Endothelial cell of umbilical vein (primary cell): ENCODE data around the gene KCNN3. TPM values are rescaled to one million over a fixed set of nuclear protein-coding genes. Genes with fewer than 3 reads are reported as not detected.

Experiments used
- BruUV-seq: library from RNA; stranded (reverse); fragments of 400-500 nt; replicated peaks from 2 replicates; lab custom pipeline; 2021; lab: Mats Ljungman, UMichigan
- CTCF ChIA-PET: fragments of 300-600, 350-600 bp; sonication (Branson Sonifier 250); formaldehyde crosslinking; loops from one replicate; lab custom pipeline; 2021; ENCODE audit warnings: antibody characterized with exemption, inconsistent platforms; lab: Charles Lee
- POLR2A ChIA-PET: fragments of 300-600, 350-600 bp; sonication (Branson Sonifier 250); formaldehyde crosslinking; loops from one replicate; lab custom pipeline; 2021; ENCODE audit warnings: antibody characterized with exemption, inconsistent platforms; lab: Charles Lee
- DNase-seq: peaks from one replicate; pipeline ENCODE4 v3.0.0-alpha.2; 2011; ENCODE audit warnings: low read depth, low spot score
- FAIRE-seq: peaks from 2 replicates; lab custom pipeline; 2011; peaks lifted over from hg19 to GRCh38; lab: Jason Lieb, UNC
- H2AFZ ChIP-seq: 2 replicates; pipeline ENCODE4 v1.6.0; 2012; ENCODE audit warnings: low read depth, low read length, control low read depth, inconsistent platforms
- H3K27ac ChIP-seq: 2 replicates; pipeline ENCODE4 v1.5.1; 2011; ENCODE audit warnings: low read depth, mild to moderate bottlenecking, control low read depth, low read length, moderate library complexity; ENCODE audit not compliant: insufficient read depth
- H3K27me3 ChIP-seq, 2 experiments: 2 replicates each; pipeline versions ENCODE4 v1.6.0 to v1.6.1; 2011; ENCODE audit warnings: low read length in 2 of 2, mixed read lengths in 1 of 2; ENCODE audit not compliant: control insufficient read depth in 2 of 2, insufficient read depth in 2 of 2
- H3K36me3 ChIP-seq, 2 experiments: 2 replicates in 1 of 2; 3 replicates in 1 of 2; pipeline ENCODE4 v1.5.1; 2011; ENCODE audit warnings: low read length in 2 of 2, mild to moderate bottlenecking in 1 of 2, moderate library complexity in 1 of 2; ENCODE audit not compliant: control insufficient read depth in 2 of 2, insufficient read depth in 2 of 2; ENCODE audit errors: extremely low read depth in 1 of 2
- H3K4me1 ChIP-seq: 3 replicates; pipeline ENCODE4 v1.5.1; 2011; ENCODE audit warnings: mild to moderate bottlenecking, low read length; ENCODE audit not compliant: control insufficient read depth, insufficient read depth; ENCODE audit errors: extremely low read depth
- H3K4me2 ChIP-seq: 2 replicates; pipeline ENCODE4 v1.6.1; 2011; ENCODE audit warnings: low read length, control low read depth, mixed read lengths; ENCODE audit not compliant: insufficient read depth
- H3K4me3 ChIP-seq, 3 experiments: fragments of 200-600 bp in 1 of 3; sonication (generic), shearing (Covaris generic) in 1 of 3; replicated peaks in 1 of 3; 2 replicates each; pipeline ENCODE4 v1.5.1; 2011 to 2016; ENCODE audit warnings: control low read depth in 3 of 3, low read length in 3 of 3, mild to moderate bottlenecking in 2 of 3, inconsistent platforms in 1 of 3, low read depth in 1 of 3, moderate library complexity in 1 of 3; ENCODE audit not compliant: insufficient read depth in 1 of 3
- H3K79me2 ChIP-seq: 2 replicates; pipeline ENCODE4 v1.6.0; 2012; ENCODE audit warnings: low read length, inconsistent platforms; ENCODE audit not compliant: control insufficient read depth, insufficient read depth
- H3K9ac ChIP-seq: replicated peaks from 2 replicates; pipeline ENCODE3; 2011; ENCODE audit warnings: low read length, control low read depth; ENCODE audit not compliant: insufficient read depth; ENCODE audit errors: extremely low read depth
- H3K9me1 ChIP-seq: replicated peaks from 3 replicates; pipeline ENCODE4 v1.6.0; 2011; ENCODE audit warnings: mild to moderate bottlenecking, low read length; ENCODE audit not compliant: control insufficient read depth, insufficient read depth; ENCODE audit errors: extremely low read depth
- H3K9me3 ChIP-seq: replicated peaks from 2 replicates; pipeline ENCODE4 v1.5.1; 2012; ENCODE audit warnings: low read length, inconsistent platforms; ENCODE audit not compliant: control insufficient read depth, insufficient read depth
- H4K20me1 ChIP-seq: replicated peaks from 2 replicates; pipeline ENCODE3; 2011; ENCODE audit warnings: mild to moderate bottlenecking, low read length; ENCODE audit not compliant: control insufficient read depth, insufficient read depth; ENCODE audit errors: extremely low read depth
- EZH2 ChIP-seq: IDR thresholded peaks from 2 replicates; pipeline ENCODE4 v1.6.1; 2012; ENCODE audit warnings: borderline replicate concordance, low read depth, mild to moderate bottlenecking, moderate library complexity, low read length, inconsistent platforms; ENCODE audit not compliant: severe bottlenecking
- FOS ChIP-seq: IDR thresholded peaks from 2 replicates; pipeline ENCODE4 v1.6.1; 2011; ENCODE audit warnings: mild to moderate bottlenecking, low read length, moderate library complexity, borderline replicate concordance; ENCODE audit not compliant: insufficient read depth
- GATA2 ChIP-seq: IDR thresholded peaks from 2 replicates; pipeline ENCODE4 v1.7.0; 2011; ENCODE audit warnings: low read depth, mild to moderate bottlenecking, moderate library complexity, mixed read lengths, low read length; ENCODE audit not compliant: insufficient read length, insufficient read depth
- JUN ChIP-seq: IDR thresholded peaks from 2 replicates; pipeline ENCODE4 v1.6.1; 2011; ENCODE audit warnings: borderline replicate concordance, low read depth; ENCODE audit not compliant: insufficient read length, insufficient read depth
- MYC ChIP-seq: IDR thresholded peaks from one replicate; pipeline ENCODE4 v1.6.1; 2011; ENCODE audit warnings: mild to moderate bottlenecking, low read depth, low read length
- POLR2A ChIP-seq: IDR thresholded peaks from 2 replicates; pipeline ENCODE4 v1.6.1; 2012; ENCODE audit warnings: low read depth, mild to moderate bottlenecking, control low read depth, low read length
- POLR2AphosphoS5 ChIP-seq: IDR thresholded peaks from 2 replicates; pipeline ENCODE4 v1.6.1; 2012; ENCODE audit warnings: low read depth, mild to moderate bottlenecking, control low read depth, low read length, moderate library complexity; ENCODE audit not compliant: insufficient read depth
- dilution Hi-C: fragments of 300-500 bp; cut with MboI; formaldehyde crosslinking; loops from one replicate; pipeline ENCODE4 v1.15.0; 2019; ENCODE audit warnings: low sequenced_read_pairs; ENCODE audit not compliant: extremely low pct_ligation_motif_present
- intact Hi-C: fragments of 100-400 bp; cut with micrococcal nuclease; formaldehyde crosslinking; loops from one replicate; pipeline ENCODE4 v1.10.0; 2022
- polyA plus RNA-seq, 4 experiments: library from polyadenylated mRNA; depleted of rRNA in 3 of 4; stranded (reverse) in 3 of 4; unstranded in 1 of 4; fragments of >200 nt; gene quantifications; 2 replicates each; pipeline versions ENCODE4 v1.2.1 to v1.2.3, GENCODE V29; 2011 to 2012; ENCODE audit warnings: missing spikeins in 1 of 4
- total RNA-seq: library from RNA; stranded (reverse); gene quantifications from 2 replicates; pipeline ENCODE4 v1.2.3, GENCODE V29; 2021
- TF ChIP-seq, protein P1 (sequence below), 2 donors: IDR thresholded peaks; 1 replicate in 1 of 2; 2 replicates in 1 of 2; pipeline ENCODE4 v1.5.1; 2011; ENCODE audit warnings: low read length in 2 of 2, mild to moderate bottlenecking in 2 of 2, moderate library complexity in 2 of 2, control low read depth in 1 of 2, inconsistent platforms in 1 of 2, low read depth in 1 of 2; ENCODE audit not compliant: insufficient read depth in 1 of 2; ENCODE audit errors: extremely low read depth in 1 of 2
- TF ChIP-seq, protein P2 (sequence below): IDR thresholded peaks from 2 replicates; pipeline ENCODE4 v1.6.1; 2011; ENCODE audit not compliant: insufficient read depth, insufficient read length

Gene KCNN3
- total and polyA plus RNA-seq, 2 donors (not counting 3 experiments of a cell fraction or from before 2014, with no cell fraction given) = 0.91 to 1.1 TPM

DNA sequence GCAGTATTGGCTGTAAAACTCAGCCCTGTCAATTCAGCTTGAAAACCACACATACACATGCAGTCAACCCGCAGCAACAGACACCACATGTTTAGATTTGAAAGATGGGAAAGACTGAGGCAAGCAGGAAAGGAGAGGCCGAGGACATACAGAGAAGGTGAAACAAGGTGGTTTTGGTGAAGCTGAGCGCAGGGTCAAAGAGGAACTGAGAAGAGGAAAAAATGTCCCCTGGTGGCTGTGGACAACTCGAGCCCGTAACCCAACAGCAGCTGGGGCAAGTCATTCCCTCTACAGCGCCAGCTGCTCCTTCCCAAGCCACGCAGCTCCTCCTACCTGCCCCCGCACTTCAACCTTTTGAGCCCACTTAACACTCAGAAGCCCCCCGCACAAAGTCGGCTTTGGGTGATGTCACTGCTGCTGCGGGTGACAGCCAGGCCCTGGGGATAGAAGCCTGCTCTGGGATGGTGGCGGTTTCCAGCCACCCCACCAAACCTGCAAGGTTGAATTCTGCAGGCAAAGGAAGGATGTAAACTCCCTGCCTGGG is 63.0 kb downstream of the KCNN3 start:
- H3K27ac ChIP-seq = no peak overlapping the region
- no peak overlapping the region for H3K9ac ChIP-seq
- peaks cover 9% of the 10 kb centered on the region for H3K4me1 ChIP-seq
- H3K27me3 ChIP-seq = peaks cover 0 to 15% of the 10 kb centered on the region in 2 experiments
- H2AFZ ChIP-seq = no peak overlapping the region
- no peak for TF ChIP-seq EZH2
- no peak for TF ChIP-seq JUN
- no peak for TF ChIP-seq MYC
- DNase-seq = no peak
- intact Hi-C loops = no loop called here
- H3K4me2 ChIP-seq = no peak overlapping the region
- FAIRE-seq = no peak
- no peaks in the 10 kb centered on the region for H3K79me2 ChIP-seq
- BruUV-seq = no TSS peak
- H3K36me3 ChIP-seq = no peaks in the 10 kb centered on the region
- ChIA-PET CTCF (interaction anchor here (1.2 kb wide), 1 partner anchor 248 kb away, joined by 3 read pairs; no protein-coding TSS in a partner anchor), POLR2A (interaction anchor here (0.6 kb wide), 1 partner anchor 162 kb away, joined by 3 read pairs; no protein-coding TSS in a partner anchor)
- dilution Hi-C loops = no loop called here
- no peaks in the 10 kb centered on the region for H3K9me1 ChIP-seq
- H3K9me3 ChIP-seq = no peaks in the 10 kb centered on the region
- H3K4me3 ChIP-seq = no peak overlapping the region
- no peaks in the 10 kb centered on the region for H4K20me1 ChIP-seq

DNA sequence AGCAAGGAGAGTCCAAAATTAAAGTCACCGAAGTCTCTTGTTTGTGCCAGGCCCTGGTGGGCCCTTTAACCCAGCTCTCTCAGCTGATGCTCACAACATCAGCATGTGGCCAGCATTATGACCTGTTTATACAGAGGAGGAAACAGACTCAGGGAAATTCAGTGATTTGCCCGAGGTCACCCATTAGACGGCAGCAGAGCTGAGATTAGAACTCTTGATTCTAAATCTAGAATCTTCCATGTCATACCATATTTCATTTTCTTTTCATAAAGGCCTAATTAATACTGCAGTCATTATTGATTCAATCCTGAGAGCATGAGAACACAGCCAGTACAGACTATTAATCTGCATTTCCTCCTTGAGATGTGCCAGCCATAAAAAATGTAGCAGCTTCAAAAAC is 63.7 kb downstream of the KCNN3 start:
- FAIRE-seq (no peak), DNase-seq (no peak)
- Histone ChIP-seq H3K36me3 (no peaks in the 10 kb centered on the region), H2AFZ (no peak overlapping the region), H3K79me2 (no peaks in the 10 kb centered on the region), H3K4me3 (no peak overlapping the region), H3K9me1 (no peaks in the 10 kb centered on the region), H3K4me2 (no peak overlapping the region), H3K27ac (no peak overlapping the region), H4K20me1 (no peaks in the 10 kb centered on the region), H3K4me1 (peaks cover 9% of the 10 kb centered on the region), H3K27me3 (peaks cover 0 to 15% of the 10 kb centered on the region in 2 experiments), H3K9me3 (no peaks in the 10 kb centered on the region), H3K9ac (no peak overlapping the region)
- ChIA-PET POLR2A (interaction anchor here (0.6 kb wide), 1 partner anchor 162 kb away, joined by 3 read pairs; no protein-coding TSS in a partner anchor), CTCF (interaction anchor here (0.7 to 1.2 kb wide), 2 partner anchors 137 to 247 kb away, joined by 3 read pairs; no protein-coding TSS in a partner anchor)
- intact Hi-C loops = no loop called here
- TF ChIP-seq MYC (no peak), EZH2 (no peak), JUN (no peak), POLR2A (no peak), POLR2AphosphoS5 (no peak), GATA2 (no peak), FOS (no peak)
- TF ChIP-seq, protein P1, sequence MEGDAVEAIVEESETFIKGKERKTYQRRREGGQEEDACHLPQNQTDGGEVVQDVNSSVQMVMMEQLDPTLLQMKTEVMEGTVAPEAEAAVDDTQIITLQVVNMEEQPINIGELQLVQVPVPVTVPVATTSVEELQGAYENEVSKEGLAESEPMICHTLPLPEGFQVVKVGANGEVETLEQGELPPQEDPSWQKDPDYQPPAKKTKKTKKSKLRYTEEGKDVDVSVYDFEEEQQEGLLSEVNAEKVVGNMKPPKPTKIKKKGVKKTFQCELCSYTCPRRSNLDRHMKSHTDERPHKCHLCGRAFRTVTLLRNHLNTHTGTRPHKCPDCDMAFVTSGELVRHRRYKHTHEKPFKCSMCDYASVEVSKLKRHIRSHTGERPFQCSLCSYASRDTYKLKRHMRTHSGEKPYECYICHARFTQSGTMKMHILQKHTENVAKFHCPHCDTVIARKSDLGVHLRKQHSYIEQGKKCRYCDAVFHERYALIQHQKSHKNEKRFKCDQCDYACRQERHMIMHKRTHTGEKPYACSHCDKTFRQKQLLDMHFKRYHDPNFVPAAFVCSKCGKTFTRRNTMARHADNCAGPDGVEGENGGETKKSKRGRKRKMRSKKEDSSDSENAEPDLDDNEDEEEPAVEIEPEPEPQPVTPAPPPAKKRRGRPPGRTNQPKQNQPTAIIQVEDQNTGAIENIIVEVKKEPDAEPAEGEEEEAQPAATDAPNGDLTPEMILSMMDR (IDR thresholded peaks at IDR 0.05; ENCODE audit: extremely low read depth in 1 of 2, insufficient read depth in 1 of 2, low read depth in 1 of 2, low read length in 2 of 2) = no peak
- TF ChIP-seq, protein P2, sequence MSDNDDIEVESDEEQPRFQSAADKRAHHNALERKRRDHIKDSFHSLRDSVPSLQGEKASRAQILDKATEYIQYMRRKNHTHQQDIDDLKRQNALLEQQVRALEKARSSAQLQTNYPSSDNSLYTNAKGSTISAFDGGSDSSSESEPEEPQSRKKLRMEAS = no peak
- dilution Hi-C loops = no loop called here
- no TSS peak for BruUV-seq
